Measurements from ENCODE around the gene CNGA2. TPM values are rescaled to one million over a fixed set of nuclear protein-coding genes. Genes with fewer than 3 reads are reported as not detected.

CNGA2 gene
- total RNA-seq, 1 donor from 2014 or later, result not detected

- Mint-ChIP-seq H3K9me3 (no peaks in the 10 kb centered on the region), H3K27ac (no peak overlapping the region), H3K4me1 (peaks cover 2% of the 10 kb centered on the region), H3K4me3 (no peak overlapping the region), H3K36me3 (no peaks in the 10 kb centered on the region), H3K27me3 (ENCODE audit: low read depth) (peaks cover 24% of the 10 kb centered on the region)
- DNase-seq (ENCODE audit: low spot score in 2 of 2, unreplicated experiment in 2 of 2), result no peak
- TF ChIP-seq CTCF (IDR thresholded peaks at IDR 0.05; ENCODE audit: unreplicated experiment), result no peak
Observed at GRCh38 chrX:151712253-151712652, 22.3 kb upstream of the CNGA2 start.

GRCh38 chrX:151713849-151714248 lies 20.7 kb upstream of the CNGA2 start:
- Mint-ChIP-seq H3K36me3 (no peaks in the 10 kb centered on the region), H3K4me3 (no peak overlapping the region), H3K27me3 (ENCODE audit: low read depth) (peaks cover 30% of the 10 kb centered on the region), H3K4me1 (peaks cover 2% of the 10 kb centered on the region), H3K9me3 (peaks cover 6% of the 10 kb centered on the region), H3K27ac (no peak overlapping the region)
- TF ChIP-seq CTCF (IDR thresholded peaks at IDR 0.05; ENCODE audit: unreplicated experiment), result peak; percentile 42
- no peak for DNase-seq (ENCODE audit: low spot score in 2 of 2, unreplicated experiment in 2 of 2)

- Mint-ChIP-seq H3K27me3 (ENCODE audit: low read depth) (peaks cover 30% of the 10 kb centered on the region), H3K4me1 (peaks cover 2% of the 10 kb centered on the region), H3K4me3 (no peak overlapping the region), H3K36me3 (no peaks in the 10 kb centered on the region), H3K9me3 (peaks cover 6% of the 10 kb centered on the region), H3K27ac (no peak overlapping the region)
- TF ChIP-seq CTCF (IDR thresholded peaks at IDR 0.05; ENCODE audit: unreplicated experiment), result no peak
- no peak for DNase-seq (ENCODE audit: low spot score in 2 of 2, unreplicated experiment in 2 of 2)
Observed at GRCh38 chrX:151714362-151714761, 20.2 kb upstream of the CNGA2 start.

GRCh38 chrX:151715752-151716151 lies 18.8 kb upstream of the CNGA2 start, which contains the start of gene FATE1:
Gene FATE1 (plus strand): TSS chrX:151716035. CDS start chrX:151716120, 85 bp downstream.
- peaks cover 24% of the 10 kb centered on the region for H3K27me3 Mint-ChIP-seq (ENCODE audit: low read depth)
- peaks cover 2% of the 10 kb centered on the region for H3K4me1 Mint-ChIP-seq
- no peak within 1 kb of the TSS for H3K4me3 Mint-ChIP-seq
- no peaks in the 10 kb centered on the region for H3K36me3 Mint-ChIP-seq
- no peak for DNase-seq (ENCODE audit: low spot score in 2 of 2, unreplicated experiment in 2 of 2)
- peaks cover 6% of the 10 kb centered on the region for H3K9me3 Mint-ChIP-seq
- no peak for TF ChIP-seq CTCF (IDR thresholded peaks at IDR 0.05; ENCODE audit: unreplicated experiment)
- no peak within 1 kb of the TSS for H3K27ac Mint-ChIP-seq

GRCh38 chrX:151722241-151722846 lies 12.2 kb upstream of the CNGA2 start:
- Mint-ChIP-seq H3K9me3 (peaks cover 12% of the 10 kb centered on the region), H3K36me3 (no peaks in the 10 kb centered on the region), H3K4me3 (no peak overlapping the region), H3K27ac (no peak overlapping the region), H3K4me1 (peaks cover 4% of the 10 kb centered on the region), H3K27me3 (ENCODE audit: low read depth) (peaks cover 10% of the 10 kb centered on the region)
- peak; percentile 26 for TF ChIP-seq CTCF (IDR thresholded peaks at IDR 0.05; ENCODE audit: unreplicated experiment)
- DNase-seq (ENCODE audit: low spot score in 2 of 2, unreplicated experiment in 2 of 2), result peak in 1 of 2 experiments; percentile 66

Data from mesothelial cell of epicardium (in vitro differentiated cells).